A172 (cell line): ENCODE results near the gene COX14. TPM values are rescaled to one million over a fixed set of nuclear protein-coding genes. Genes with fewer than 3 reads are reported as not detected.
"Not testable (repeated sequence)": the region's sequence is repeated elsewhere in the genome, so short reads cannot be mapped to it uniquely, and the experiment has no call there.

ENCODE experiments used
- DNase-seq: peaks from one replicate; pipeline ENCODE4 v3.0.0-alpha.2; 2015; ENCODE audit warnings: low spot score
- total RNA-seq: library from RNA; depleted of rRNA; stranded (reverse); fragments of >200 nt; shearing (Covaris generic); gene quantifications from 2 replicates; pipeline ENCODE4 v1.2.3, GENCODE V29; 2014

Gene COX14
- total RNA-seq, 1 experiment from 2014 or later, result 49.7 TPM

DNA sequence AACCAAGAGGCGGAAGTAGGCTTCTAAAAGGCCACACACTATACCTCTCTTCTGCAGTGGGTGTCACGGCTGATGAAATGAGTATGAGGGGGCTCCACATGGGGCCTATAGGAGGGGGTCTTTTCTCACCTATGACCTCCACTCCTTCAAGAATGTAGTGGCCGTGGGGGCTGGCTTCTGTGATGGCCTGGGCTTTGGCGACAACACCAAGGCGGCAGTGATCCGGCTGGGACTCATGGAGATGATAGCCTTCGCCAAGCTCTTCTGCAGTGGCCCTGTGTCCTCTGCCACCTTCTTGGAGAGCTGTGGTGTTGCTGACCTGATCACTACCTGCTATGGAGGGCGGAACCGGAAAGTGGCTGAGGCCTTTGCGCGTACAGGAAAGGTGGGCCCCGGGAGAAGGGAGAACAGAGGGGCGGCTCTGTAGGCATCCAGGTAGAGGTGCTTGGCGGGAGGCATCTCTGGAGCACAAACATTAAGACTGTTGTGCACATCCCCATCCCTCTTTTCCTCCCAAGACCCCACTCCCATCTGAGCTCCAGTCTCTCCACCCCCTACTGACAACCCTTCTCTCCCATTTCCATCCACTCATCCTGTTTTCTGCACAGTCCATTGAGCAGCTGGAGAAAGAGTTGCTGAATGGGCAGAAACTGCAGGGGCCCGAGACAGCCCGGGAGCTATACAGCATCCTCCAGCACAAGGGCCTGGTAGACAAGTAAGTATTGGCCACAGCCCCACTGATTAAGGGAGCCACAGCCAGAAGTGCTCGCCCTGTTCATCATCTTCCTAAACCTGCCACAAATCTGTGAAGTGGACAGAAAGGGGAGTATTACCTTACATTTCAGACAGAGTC is 4.4 kb upstream of the COX14 start:
- no peak for DNase-seq

DNA sequence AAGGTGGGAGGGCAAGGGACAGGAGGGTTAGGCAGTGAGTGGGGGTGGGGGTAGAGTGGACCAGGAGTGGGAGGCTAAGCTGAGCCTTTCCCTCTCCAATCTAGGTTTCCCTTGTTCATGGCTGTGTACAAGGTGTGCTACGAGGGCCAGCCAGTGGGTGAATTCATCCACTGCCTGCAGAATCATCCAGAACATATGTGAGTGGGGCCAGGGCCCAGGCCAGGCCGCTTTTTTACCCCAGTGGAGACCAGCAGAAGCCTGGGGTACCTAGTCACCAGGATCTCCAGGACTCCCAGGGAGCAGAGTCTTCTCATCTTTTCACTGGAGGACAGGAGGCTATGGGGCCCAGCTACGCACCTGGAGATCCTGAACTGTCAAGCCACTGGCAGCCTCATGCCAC is 2.7 kb upstream of the COX14 start:
- DNase-seq, result no peak

DNA sequence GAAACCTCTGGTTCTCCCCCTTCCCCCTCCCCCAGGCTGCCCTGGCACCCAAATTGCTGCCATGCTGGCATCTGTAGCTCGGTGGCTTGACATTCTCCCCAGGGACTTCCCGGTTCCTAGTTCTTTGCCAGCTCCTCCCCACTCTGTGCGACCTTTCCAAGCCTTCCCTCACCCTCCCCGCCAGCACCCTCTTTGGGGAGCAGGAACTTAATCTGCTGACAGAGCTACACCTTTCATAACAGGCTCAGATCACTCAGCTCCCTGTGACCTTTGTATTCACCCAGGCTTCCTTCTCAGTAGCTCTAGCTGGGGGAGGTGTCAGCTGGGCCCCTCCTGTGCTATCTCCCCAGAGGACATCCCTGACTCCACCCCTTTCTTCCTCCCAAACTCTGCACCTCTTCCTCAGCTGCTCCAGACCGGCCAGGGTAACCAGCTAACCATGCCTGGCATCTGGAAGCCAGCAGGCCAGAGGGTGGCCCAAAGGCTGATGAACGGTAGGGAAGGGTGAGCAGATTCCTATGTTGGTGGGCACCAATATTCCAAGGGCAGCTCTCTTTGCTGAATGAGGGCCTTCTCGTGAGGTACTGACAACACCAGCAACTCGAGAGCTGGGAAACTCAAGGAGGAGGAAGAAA is 1.8 kb upstream of the COX14 start:
- peak; percentile 44 for DNase-seq

DNA sequence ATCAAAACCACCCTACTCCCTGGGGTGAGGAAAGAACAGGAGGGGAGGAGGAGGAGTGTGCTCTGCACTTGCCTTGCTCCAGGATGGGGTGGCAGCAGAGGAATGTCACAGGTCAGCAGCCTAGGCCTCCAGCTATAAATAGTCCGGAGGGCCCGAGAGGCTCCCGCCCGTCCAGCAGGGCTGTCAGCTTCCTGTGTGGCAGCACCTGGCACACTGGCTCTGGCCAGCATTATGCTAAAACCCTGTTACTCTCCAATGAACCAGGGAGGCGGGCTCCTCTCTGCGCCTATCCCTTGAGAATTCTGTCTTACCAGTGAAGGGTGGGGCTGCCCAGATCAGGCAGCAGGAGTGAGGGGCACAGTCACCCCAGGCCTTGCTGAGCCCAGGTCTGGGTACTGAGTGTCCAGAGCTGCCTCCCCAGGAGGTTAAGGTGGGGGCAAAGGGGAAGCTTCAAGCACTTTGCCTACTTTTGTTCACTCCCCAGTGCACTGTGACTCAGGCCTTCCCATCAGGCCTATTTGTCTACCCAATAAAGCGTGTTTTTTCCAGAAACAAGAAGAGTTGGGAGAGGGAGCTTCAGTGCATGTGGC is 1.2 kb upstream of the COX14 start:
- peak; percentile 74 for DNase-seq

DNA sequence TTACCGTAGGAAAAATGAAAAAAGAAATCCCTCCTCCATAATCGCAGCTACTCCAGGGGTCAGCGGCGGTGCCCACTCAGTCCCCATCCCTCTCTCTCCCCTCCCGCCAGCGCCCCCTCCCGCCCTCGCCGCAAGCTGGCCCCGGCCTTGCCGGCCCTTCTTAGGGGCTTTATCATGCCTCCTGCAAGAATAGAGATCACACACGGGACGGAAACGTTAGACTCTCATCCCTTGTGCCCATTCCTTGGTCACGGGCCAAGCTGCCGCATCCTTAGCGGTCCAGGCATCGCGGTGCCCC is 692 bp upstream of the COX14 start:
- DNase-seq, result no peak

DNA sequence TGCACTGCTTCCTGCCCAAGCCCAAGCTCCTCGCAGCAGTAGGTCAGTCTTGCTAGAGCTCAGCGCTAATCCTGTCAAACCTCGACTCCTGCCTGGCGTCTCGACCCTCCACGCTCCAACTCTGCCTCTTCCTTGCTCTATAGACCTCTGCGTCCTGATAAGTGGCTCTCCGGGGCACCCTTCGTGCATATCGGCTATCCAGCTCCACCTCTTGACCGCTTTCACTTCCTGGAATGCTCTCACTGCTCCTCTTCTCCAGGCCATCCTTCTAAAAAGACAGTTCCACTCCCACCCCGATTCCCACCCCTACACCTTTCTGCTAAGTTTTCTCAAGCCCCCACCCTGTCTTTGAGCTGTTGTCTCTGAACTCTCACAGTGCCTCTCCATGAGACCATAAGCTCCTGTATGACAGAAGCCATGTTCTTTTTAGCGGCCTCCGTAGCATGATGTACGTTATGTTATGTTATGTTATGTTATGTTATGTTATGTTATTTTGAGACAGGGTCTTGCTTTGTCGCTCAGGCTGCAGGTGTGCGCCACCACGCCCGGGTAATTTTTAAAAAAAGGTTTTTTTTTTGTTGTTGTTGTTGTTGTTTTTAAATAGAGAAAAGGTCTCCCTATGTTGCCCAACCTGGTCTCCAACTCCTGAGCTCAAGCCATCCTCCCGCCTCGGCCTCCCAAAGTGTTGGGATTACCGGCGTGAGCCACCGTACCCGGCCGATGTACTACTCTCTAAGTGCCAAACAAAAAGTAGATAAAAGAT is 601 bp downstream of the COX14 start:
- peak; percentile 52 for DNase-seq

DNA sequence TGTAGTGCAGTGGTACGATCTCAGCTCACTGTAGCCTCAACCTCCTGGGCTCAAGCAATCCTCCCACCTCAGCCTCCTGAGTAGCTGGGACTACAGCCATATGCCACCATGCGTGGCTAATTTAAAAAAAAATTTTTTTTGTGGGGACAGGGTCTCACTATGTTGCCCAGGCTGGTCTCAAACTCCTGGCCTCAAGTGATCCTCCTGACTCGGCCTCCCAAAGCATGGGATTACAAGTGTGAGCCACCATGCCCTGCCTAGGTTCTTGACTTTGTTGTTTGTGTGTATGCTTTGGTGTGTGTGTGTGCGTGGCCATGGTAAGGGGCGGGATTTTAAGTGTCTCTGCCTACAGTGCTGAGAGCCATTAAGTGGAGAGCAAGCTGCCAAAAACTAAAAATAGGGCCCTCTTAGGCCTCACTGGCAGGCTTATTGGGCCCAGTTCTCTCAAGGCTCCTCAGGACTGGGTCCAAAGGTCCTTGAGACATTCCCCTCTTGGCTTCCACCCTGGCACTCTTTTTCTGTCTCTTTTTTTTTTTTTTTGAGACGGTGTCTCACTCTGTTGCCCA is 5.1 kb downstream of the COX14 start:
- DNase-seq, result no peak

DNA sequence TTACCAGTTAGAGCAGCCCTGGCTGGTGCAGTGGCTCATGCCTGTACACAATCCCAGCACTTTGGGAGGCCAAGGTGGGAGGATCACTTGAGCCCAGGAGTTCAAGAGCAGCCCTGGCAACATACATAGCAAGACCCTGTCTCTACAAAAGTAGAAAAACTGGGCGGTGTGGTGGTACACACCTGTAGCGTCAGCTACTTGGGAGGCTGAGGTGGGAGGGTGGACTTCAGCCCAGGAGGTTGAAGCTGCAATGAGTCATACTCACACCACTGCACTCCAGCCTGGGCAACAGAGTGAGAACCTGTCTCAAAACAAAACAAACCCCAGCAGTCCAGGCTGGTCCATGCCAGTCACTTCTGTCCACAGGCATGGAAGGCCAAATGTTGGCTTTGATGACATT is 7.4 kb downstream of the COX14 start:
- DNase-seq, result no peak

DNA sequence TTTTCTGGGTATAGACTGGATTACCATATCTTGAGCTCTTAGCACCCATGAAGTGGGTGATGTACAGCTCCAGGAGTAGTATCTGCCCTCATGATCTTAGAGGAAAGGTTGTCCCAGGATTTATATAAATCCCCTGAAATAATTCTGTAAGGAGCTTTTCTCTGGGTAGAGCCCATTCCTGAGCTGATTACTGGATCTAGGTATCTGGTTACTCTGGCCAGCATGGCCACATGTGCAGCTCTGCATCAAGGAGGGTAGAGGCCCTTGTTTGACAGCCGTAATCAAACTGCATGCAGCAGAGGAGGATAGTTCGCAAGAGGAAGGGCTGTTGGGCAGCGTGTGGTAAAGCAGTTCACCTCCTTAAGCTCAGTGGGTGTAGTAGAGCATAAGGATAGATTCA is 8.5 kb downstream of the COX14 start:
- DNase-seq, result no peak

DNA sequence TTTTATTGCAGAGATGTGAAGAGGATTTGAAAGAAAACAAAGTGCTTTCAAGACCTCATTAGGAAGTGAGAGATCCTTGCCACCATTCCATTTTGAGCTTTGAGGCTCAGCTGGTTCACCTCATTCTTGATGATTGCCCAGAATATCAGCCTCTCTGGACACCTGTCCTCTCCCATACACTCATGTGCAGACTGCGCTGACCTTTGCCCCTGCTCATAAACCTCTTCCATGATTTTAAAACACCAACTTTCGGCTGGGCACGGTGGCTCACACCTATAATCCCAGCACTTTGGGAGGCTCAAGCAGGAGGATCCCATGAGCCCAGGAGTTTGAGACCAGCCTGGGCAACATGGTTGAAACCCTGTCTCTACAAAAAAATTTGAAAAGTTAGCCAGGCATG is 8.9 kb downstream of the COX14 start:
- no peak for DNase-seq

DNA sequence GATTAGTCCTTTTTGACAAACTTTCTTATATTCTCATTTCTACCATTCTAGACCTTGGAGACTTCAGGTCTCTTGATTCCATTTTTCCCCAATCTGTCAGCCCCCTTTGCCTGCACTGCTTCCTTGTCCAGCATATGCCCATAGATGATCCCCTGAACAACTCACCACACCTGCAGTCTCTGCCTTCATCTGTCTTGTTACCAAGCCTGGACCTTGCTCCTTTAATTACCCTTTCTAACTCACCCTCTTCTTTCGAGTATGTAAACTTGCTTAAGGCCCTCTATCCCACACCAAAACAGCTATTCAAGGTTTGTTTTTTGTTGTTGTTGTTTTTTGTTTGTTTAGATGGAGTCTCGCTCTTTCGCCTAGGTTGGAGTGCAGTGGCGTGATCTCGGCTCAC is 9.6 kb downstream of the COX14 start:
- no peak for DNase-seq

DNA sequence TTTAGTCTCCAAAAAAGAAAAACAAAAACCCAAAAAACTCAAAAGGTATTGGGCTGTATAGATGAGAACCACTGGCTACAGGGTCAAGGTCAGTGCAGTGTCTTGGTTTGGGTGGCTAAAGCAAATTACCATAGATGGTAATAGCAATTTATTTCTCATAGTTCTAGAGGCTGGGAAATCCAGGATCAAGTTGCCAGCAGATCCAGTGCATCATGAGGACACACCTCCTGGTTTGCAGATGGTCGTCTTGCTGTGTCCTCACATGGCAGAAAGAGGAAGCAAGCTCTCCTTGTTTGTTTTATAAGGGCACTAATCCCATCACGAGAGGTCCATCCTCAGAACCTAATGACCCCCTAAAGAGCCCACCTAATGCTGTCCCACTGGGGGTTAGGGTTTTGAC is 11.2 kb downstream of the COX14 start:
- no peak for DNase-seq

DNA sequence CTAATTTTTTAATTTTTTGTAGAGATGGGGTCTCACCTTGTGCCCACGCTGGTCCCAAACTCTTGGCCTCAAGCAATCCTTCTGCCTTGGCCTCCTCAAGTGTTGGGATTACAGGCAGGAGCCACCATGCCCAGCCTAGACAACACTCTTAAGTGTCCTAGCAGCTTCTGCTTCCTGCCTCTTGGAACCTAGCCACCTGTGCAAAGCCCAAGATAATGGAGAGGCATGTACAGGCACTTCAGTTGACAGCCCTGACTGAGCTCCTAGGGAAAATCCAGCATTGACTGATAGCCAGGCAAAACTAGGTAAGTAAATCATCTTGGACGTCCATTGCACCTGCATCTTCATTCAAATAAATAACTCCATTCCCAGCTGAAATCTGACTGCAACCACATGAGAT is 15.5 kb downstream of the COX14 start:
- DNase-seq, result no peak

DNA sequence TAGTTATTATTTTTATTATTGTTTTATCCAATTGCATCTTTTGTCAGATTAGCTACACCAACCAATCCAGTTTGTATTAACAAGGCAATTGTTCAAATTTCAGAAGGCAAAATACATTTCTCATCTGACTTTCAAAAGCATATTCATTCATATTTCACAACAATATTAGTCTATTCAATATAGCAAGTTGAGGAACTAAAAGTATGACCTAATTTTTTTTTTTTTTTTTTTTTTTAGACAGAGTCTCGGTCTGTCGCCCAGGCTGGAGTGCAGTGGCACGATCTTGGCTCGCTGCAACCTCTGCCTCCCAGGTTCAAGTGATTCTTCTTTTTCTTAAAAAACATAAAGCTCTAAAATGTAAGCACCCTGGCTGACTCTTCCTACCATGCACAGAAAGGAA is 17.3 kb downstream of the COX14 start:
- no peak for DNase-seq

DNA sequence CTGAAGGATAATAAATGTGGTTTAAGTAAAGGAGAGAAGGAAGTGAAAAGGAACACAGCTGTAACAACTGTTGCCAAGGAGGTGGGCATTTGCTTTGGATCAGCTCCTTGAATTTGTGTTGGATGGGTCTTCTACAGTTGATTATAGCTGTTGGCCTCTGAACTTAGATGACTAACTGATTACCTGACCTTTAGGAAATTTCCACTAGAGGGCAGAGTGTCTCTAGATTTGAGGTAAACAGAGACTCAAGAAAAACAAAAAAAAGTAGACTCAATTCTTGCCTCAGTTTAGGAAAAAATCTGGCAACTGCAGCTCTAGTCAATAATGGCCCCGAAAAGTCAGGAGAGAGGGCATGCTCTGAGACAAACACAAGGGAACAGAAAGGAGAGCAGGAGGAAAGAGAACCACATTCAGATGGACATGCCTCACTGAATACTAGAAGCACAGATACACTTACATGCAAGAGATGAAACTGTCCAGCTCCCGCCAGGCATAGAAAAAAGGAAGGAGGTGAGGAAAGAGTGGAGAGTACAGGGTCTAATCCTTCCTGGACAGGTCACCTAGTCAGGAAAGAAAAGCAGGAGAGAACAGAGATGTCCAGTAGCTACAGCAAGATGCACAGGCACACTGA is 20.6 kb downstream of the COX14 start:
- no peak for DNase-seq

DNA sequence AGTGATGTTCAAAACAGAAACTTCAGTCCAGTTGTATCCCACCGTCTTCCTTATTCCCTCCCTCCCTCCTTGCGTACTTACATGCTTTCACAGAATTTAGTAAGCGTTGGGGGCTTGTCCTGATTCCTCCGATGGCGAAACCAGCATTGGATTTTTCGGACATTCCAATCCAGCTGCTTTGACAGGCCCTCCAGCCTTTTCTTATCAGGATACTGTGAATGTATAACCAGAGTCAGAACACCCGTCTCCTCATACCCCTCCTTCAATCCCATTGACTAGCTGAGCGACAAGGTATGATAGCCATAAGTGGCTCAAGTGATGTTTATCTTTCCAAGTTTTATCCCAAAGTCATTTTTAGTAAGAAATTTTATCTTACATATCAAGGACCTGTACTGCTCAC is 31.0 kb downstream of the COX14 start:
- DNase-seq, result no peak

DNA sequence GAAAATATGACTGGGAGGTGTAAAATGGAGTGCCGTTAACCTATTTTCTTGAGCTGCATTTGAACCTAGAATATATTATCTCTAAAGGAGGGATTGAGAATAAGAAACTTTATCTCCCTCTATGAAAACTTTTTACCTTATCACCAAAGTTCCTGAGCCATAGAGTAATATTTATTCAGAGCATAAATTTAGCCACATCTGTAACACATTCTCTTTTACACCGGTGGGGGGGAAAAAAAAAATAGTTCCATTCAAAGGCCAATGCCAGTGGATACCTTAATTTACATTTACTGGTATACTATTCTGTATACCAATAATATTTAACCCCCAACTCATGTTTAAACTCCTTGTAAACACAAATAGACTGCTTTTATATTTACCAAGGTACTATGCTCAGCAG is 33.4 kb downstream of the COX14 start:
- DNase-seq, result no peak

DNA sequence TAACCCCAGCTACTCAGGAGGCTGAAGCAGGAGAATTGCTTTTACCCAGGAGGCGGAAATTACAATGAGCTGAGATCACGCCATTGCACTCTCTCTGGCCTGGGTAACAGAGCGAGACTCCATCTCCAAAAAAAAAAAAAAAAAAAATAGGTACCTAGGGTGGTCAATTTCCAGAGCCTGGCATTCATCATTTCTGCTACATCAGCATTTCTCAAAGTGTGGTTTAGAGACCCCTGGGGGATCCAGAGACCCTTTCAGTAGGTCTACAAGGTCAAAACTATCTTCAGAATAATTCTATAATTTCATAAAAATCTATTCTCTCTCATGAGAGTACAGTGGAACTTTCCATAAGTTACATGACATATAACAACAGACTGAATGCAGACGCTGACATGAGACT is 35.2 kb downstream of the COX14 start:
- no peak for DNase-seq

DNA sequence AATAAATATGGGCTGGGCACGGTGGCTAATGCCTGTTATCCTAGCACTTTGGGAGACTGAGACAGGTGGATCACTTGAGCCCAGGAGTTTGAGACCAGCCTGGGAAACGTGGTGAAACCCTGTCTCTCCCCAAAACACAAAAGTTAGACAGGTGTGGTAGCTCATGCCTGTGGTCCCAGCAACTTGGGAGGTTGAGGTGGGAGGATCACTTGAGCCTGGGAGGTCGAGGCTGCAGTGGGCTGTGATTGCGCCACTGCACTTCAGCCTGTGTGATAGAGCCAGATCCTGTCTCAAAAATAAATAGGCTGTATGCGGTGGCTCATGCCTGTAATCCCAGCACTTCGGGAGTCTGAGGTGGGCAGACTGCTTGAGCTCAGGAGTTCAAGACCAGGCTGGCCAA is 36.0 kb downstream of the COX14 start:
- DNase-seq, result not testable (repeated sequence)

DNA sequence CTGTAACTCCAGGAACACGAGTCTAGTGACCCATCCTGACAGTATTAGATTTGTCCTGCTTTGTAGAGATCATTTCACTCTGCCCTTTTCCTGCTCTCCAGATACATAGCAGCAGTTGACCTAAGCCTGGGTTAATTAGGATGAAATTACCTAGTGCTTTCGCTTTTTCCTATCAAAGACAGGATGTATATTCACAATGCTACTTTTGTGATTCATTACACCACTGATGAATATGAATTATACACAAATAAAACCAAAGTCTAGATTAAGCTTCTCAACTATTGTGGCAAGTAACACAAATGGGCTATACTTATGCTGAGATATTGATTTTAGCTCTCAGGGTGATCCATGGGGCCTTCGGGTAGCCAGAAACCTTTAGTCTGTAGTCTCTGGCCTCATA is 37.3 kb downstream of the COX14 start:
- DNase-seq, result no peak

DNA sequence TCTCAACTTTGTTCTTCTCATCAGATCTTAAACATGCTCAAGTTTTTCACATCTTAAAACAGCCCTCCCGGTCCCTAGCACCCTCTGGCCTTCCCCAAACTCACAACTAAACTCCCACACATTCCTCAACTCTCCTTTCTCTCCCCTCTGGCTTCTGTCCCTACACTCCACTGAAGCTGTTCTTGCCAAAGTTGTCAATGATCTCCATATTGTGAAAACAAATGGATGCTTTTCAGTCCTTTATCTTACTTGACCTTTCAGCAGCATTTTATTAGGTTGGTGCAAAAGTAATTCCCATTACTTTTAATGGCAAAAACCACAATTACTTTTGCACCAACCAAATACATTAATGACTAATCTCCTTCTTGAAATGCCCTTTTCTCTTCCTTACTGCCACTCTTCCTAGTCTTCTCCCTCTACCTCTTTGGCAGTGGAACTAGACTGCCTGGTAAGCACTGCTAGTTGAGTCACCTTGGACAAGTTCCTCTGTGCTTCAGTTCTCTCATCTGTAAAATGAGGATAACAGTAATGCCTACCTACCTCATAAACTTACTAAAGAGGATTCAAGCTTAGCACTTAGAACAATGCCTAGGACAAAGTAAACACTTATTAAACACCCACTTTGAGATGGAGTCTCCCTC is 39.1 kb downstream of the COX14 start:
- DNase-seq, result no peak
